Natural killer cell treated with Interleukin-12 subunit alpha and Interleukin-12 subunit beta and Interleukin-15 and Interleukin-18, amount 100 ng/mL, for 72 hours (primary cell): Measurements from ENCODE around the gene PPP1R9A. TPM values are rescaled to one million over a fixed set of nuclear protein-coding genes. Genes with fewer than 3 reads are reported as not detected.
A peak's percentile ranks its signal among the peaks of the same experiment; 100 is the strongest.

ENCODE experiments used
- ATAC-seq, 2 donors: fragments of 150-1000 bp; cut with Tn5 transposase in 1 of 2; sonication (Bioruptor Pico), chemical (Tn5 transposase) in 1 of 2; 2 replicates each; pipeline ENCODE4 v1.10.0; 2021
- DNase-seq: peaks from one replicate; pipeline ENCODE4 v3.0.0; 2022; ENCODE audit warnings: low spot score
- H3K27ac Mint-ChIP-seq, 2 donors: 1 replicate in 1 of 2; 2 replicates in 1 of 2; pipeline ENCODE4 v1.8.0; 2022; ENCODE audit warnings: mixed read lengths in 2 of 2, mild to moderate bottlenecking in 1 of 2, moderate library complexity in 1 of 2
- H3K27me3 Mint-ChIP-seq, 2 donors: 1 replicate in 1 of 2; 2 replicates in 1 of 2; pipeline ENCODE4 v1.8.0; 2022; ENCODE audit warnings: mixed read lengths in 2 of 2
- H3K36me3 Mint-ChIP-seq: one replicate; pipeline ENCODE4 v1.8.0; 2022; ENCODE audit warnings: mixed read lengths
- H3K4me1 Mint-ChIP-seq, 2 donors: 1 replicate in 1 of 2; 2 replicates in 1 of 2; pipeline ENCODE4 v1.8.0; 2022; ENCODE audit warnings: low read depth in 2 of 2, mixed read lengths in 2 of 2, mild to moderate bottlenecking in 1 of 2
- H3K4me3 Mint-ChIP-seq: one replicate; pipeline ENCODE4 v1.8.0; 2022; ENCODE audit warnings: mixed read lengths
- H3K9me3 Mint-ChIP-seq: 2 replicates; pipeline ENCODE4 v1.8.0; 2022; ENCODE audit warnings: mixed read lengths
- total RNA-seq, 2 donors: library from RNA; stranded (reverse); gene quantifications; one replicate each; pipeline ENCODE4 v1.2.3, GENCODE V29; 2022

PPP1R9A gene
- total RNA-seq, 2 donors from 2014 or later, result 0.69 to 1.8 TPM

- no peak overlapping the region for H3K27ac Mint-ChIP-seq
- H3K4me3 Mint-ChIP-seq, result no peak overlapping the region
- H3K4me1 Mint-ChIP-seq, result peaks cover 4 to 7% of the 10 kb centered on the region in 2 donors
- peaks cover 3% of the 10 kb centered on the region for H3K9me3 Mint-ChIP-seq
- peaks cover 8 to 26% of the 10 kb centered on the region in 2 donors for H3K27me3 Mint-ChIP-seq
- DNase-seq (no peak), ATAC-seq (no peak)
- H3K36me3 Mint-ChIP-seq, result no peaks in the 10 kb centered on the region
Measured at GRCh38 chr7:95290166-95290830, 382.9 kb downstream of the PPP1R9A start.

GRCh38 chr7:95295397-95295796, 388.0 kb downstream of the PPP1R9A start:
- Mint-ChIP-seq H3K9me3 (no peaks in the 10 kb centered on the region), H3K27me3 (peaks cover 0 to 4% of the 10 kb centered on the region in 2 donors), H3K4me1 (peaks cover 3% of the 10 kb centered on the region in 2 donors), H3K4me3 (no peak overlapping the region), H3K36me3 (no peaks in the 10 kb centered on the region), H3K27ac (no peak overlapping the region)
- no peak for DNase-seq
- no peak for ATAC-seq

- no peak for DNase-seq
- Mint-ChIP-seq H3K27ac (no peak overlapping the region), H3K4me1 (no peaks in the 10 kb centered on the region), H3K4me3 (no peak overlapping the region), H3K36me3 (no peaks in the 10 kb centered on the region), H3K27me3 (peaks cover 0 to 7% of the 10 kb centered on the region in 2 donors), H3K9me3 (no peaks in the 10 kb centered on the region)
- no peak for ATAC-seq
Measured at GRCh38 chr7:95296456-95296855, 389.1 kb downstream of the PPP1R9A start.

GRCh38 chr7:95297041-95297440, 389.6 kb downstream of the PPP1R9A start:
- Mint-ChIP-seq H3K27ac (no peak overlapping the region), H3K27me3 (peaks cover 0 to 7% of the 10 kb centered on the region in 2 donors)
- DNase-seq, result no peak

GRCh38 chr7:95298091-95298490, 390.7 kb downstream of the PPP1R9A start:
- Mint-ChIP-seq H3K36me3 (no peaks in the 10 kb centered on the region), H3K9me3 (no peaks in the 10 kb centered on the region), H3K4me3 (no peak overlapping the region), H3K27ac (no peak overlapping the region), H3K4me1 (no peaks in the 10 kb centered on the region), H3K27me3 (peaks cover 0 to 10% of the 10 kb centered on the region in 2 donors)
- DNase-seq, result no peak
- ATAC-seq, result no peak

More at GRCh38 chr7:95297041-95297440, 389.6 kb downstream of the PPP1R9A start:
- no peaks in the 10 kb centered on the region for H3K4me1 Mint-ChIP-seq
- H3K36me3 Mint-ChIP-seq, result no peaks in the 10 kb centered on the region
- ATAC-seq, result no peak
- H3K4me3 Mint-ChIP-seq, result no peak overlapping the region
- H3K9me3 Mint-ChIP-seq, result no peaks in the 10 kb centered on the region

- peak in 1 of 2 donors; percentile 36 for ATAC-seq
- Mint-ChIP-seq H3K4me1 (no peaks in the 10 kb centered on the region), H3K27me3 (peaks cover 17 to 20% of the 10 kb centered on the region in 2 donors), H3K4me3 (no peak overlapping the region), H3K9me3 (no peaks in the 10 kb centered on the region), H3K27ac (no peak overlapping the region), H3K36me3 (no peaks in the 10 kb centered on the region)
- no peak for DNase-seq
Measured at GRCh38 chr7:95303013-95303905, 395.9 kb downstream of the PPP1R9A start.

GRCh38 chr7:95304990-95305389, 397.6 kb downstream of the PPP1R9A start:
- Mint-ChIP-seq H3K27me3 (peaks cover 20 to 21% of the 10 kb centered on the region in 2 donors), H3K4me3 (no peak overlapping the region), H3K27ac (no peak overlapping the region), H3K36me3 (no peaks in the 10 kb centered on the region), H3K9me3 (no peaks in the 10 kb centered on the region), H3K4me1 (no peaks in the 10 kb centered on the region)
- DNase-seq (no peak), ATAC-seq (no peak)

- H3K27ac Mint-ChIP-seq, result no peak overlapping the region
- no peak for ATAC-seq
- no peaks in the 10 kb centered on the region for H3K36me3 Mint-ChIP-seq
- peaks cover 24 to 48% of the 10 kb centered on the region in 2 donors for H3K27me3 Mint-ChIP-seq
- no peak for DNase-seq
- no peak overlapping the region for H3K4me3 Mint-ChIP-seq
- H3K9me3 Mint-ChIP-seq, result no peaks in the 10 kb centered on the region
- no peaks in the 10 kb centered on the region for H3K4me1 Mint-ChIP-seq
Measured at GRCh38 chr7:95309951-95310350, 402.6 kb downstream of the PPP1R9A start.

- no peak for DNase-seq
- no peaks in the 10 kb centered on the region for H3K9me3 Mint-ChIP-seq
- ATAC-seq, result no peak
- no peak overlapping the region for H3K27ac Mint-ChIP-seq
- no peak overlapping the region for H3K4me3 Mint-ChIP-seq
- H3K36me3 Mint-ChIP-seq, result no peaks in the 10 kb centered on the region
- no peaks in the 10 kb centered on the region for H3K4me1 Mint-ChIP-seq
- H3K27me3 Mint-ChIP-seq, result peaks cover 20 to 40% of the 10 kb centered on the region in 2 donors
Measured at GRCh38 chr7:95311389-95311788, 404.0 kb downstream of the PPP1R9A start.

GRCh38 chr7:95312561-95312960, 405.2 kb downstream of the PPP1R9A start:
- no peak overlapping the region for H3K27ac Mint-ChIP-seq
- DNase-seq, result no peak
- H3K4me3 Mint-ChIP-seq, result no peak overlapping the region
- H3K36me3 Mint-ChIP-seq, result no peaks in the 10 kb centered on the region
- no peaks in the 10 kb centered on the region for H3K9me3 Mint-ChIP-seq
- no peaks in the 10 kb centered on the region for H3K4me1 Mint-ChIP-seq
- H3K27me3 Mint-ChIP-seq, result peaks cover 20 to 37% of the 10 kb centered on the region in 2 donors
- ATAC-seq, result no peak

- no peak overlapping the region for H3K27ac Mint-ChIP-seq
- DNase-seq (no peak), ATAC-seq (no peak)
- H3K4me3 Mint-ChIP-seq, result no peak overlapping the region
- H3K9me3 Mint-ChIP-seq, result no peaks in the 10 kb centered on the region
- no peaks in the 10 kb centered on the region for H3K36me3 Mint-ChIP-seq
- no peaks in the 10 kb centered on the region for H3K4me1 Mint-ChIP-seq
- H3K27me3 Mint-ChIP-seq, result peaks cover 11 to 29% of the 10 kb centered on the region in 2 donors
Measured at GRCh38 chr7:95316588-95316987, 409.2 kb downstream of the PPP1R9A start.

GRCh38 chr7:95317546-95317945, 410.2 kb downstream of the PPP1R9A start:
- H3K27me3 Mint-ChIP-seq, result peaks cover 13 to 24% of the 10 kb centered on the region in 2 donors
- H3K27ac Mint-ChIP-seq, result no peak overlapping the region
- no peaks in the 10 kb centered on the region for H3K4me1 Mint-ChIP-seq
- H3K9me3 Mint-ChIP-seq, result no peaks in the 10 kb centered on the region
- ATAC-seq (no peak), DNase-seq (no peak)
- H3K4me3 Mint-ChIP-seq, result no peak overlapping the region
- no peaks in the 10 kb centered on the region for H3K36me3 Mint-ChIP-seq

GRCh38 chr7:95317966-95318365, 410.6 kb downstream of the PPP1R9A start:
- Mint-ChIP-seq H3K27ac (no peak overlapping the region), H3K36me3 (no peaks in the 10 kb centered on the region), H3K4me3 (no peak overlapping the region), H3K9me3 (no peaks in the 10 kb centered on the region), H3K4me1 (no peaks in the 10 kb centered on the region), H3K27me3 (peaks cover 13 to 21% of the 10 kb centered on the region in 2 donors)
- no peak for ATAC-seq
- DNase-seq, result no peak

- peaks cover 12 to 18% of the 10 kb centered on the region in 2 donors for H3K27me3 Mint-ChIP-seq
- no peak for ATAC-seq
Measured at GRCh38 chr7:95318501-95319100, 411.2 kb downstream of the PPP1R9A start.

More at GRCh38 chr7:95318501-95319100, 411.2 kb downstream of the PPP1R9A start:
- Mint-ChIP-seq H3K9me3 (no peaks in the 10 kb centered on the region), H3K4me3 (no peak overlapping the region), H3K36me3 (no peaks in the 10 kb centered on the region), H3K27ac (no peak overlapping the region), H3K4me1 (no peaks in the 10 kb centered on the region)
- no peak for DNase-seq
